Stimulated activated CD8-positive, alpha-beta memory T cell treated with anti-CD3 and anti-CD28 coated beads, Interleukin-15, amount 100 ng/mL, for 48 hours (primary cell): ENCODE results near the gene TFF1.

ENCODE experiments used
- DNase-seq, 2 donors: peaks; one replicate each; pipeline ENCODE4 v3.0.0-alpha.2; 2020; ENCODE audit warnings: low read depth in 2 of 2

TFF1 gene

GRCh38 chr21:42317826-42318746, 48.2 kb downstream of the TFF1 start:
- DNase-seq = no peak

GRCh38 chr21:42317341-42317741, 49.0 kb downstream of the TFF1 start:
- no peak for DNase-seq

GRCh38 chr21:42316891-42317290, 49.4 kb downstream of the TFF1 start:
- no peak for DNase-seq

- DNase-seq = no peak
Observed at GRCh38 chr21:42315296-42315891, 50.9 kb downstream of the TFF1 start, which contains the start of gene TFF3. TSS of gene TFF3 (minus strand) at chr21:42315409. CDS start at chr21:42315374, 35 bp downstream.

GRCh38 chr21:42314616-42315295, 51.6 kb downstream of the TFF1 start:
- no peak for DNase-seq

- no peak for DNase-seq
Observed at GRCh38 chr21:42313501-42313969, 52.8 kb downstream of the TFF1 start.

GRCh38 chr21:42312626-42313104, 53.7 kb downstream of the TFF1 start:
- no peak for DNase-seq
